Chondrocyte (in vitro differentiated cells): Measurements from ENCODE around the gene RIOK1. TPM values are rescaled to one million over a fixed set of nuclear protein-coding genes. Genes with fewer than 3 reads are reported as not detected.

Source experiments
- DNase-seq: peaks from one replicate; pipeline ENCODE4 v3.0.0; 2021; ENCODE audit warnings: mixed read lengths, low spot score
- H3K27ac Mint-ChIP-seq: one replicate; pipeline ENCODE4 v1.8.0; 2021; ENCODE audit warnings: mild to moderate bottlenecking, moderate library complexity, mixed read lengths; ENCODE audit not compliant: unreplicated experiment
- H3K27me3 Mint-ChIP-seq: 2 replicates; pipeline ENCODE4 v1.8.0; 2021; ENCODE audit warnings: low read depth, mixed read lengths
- H3K36me3 Mint-ChIP-seq: 2 replicates; pipeline ENCODE4 v1.8.0; 2021; ENCODE audit warnings: low read depth, mixed read lengths
- H3K4me1 Mint-ChIP-seq: 2 replicates; pipeline ENCODE4 v1.8.0; 2021; ENCODE audit warnings: low read depth, mild to moderate bottlenecking, mixed read lengths
- H3K4me3 Mint-ChIP-seq: one replicate; pipeline ENCODE4 v1.8.0; 2021; ENCODE audit warnings: mild to moderate bottlenecking, moderate library complexity, mixed read lengths; ENCODE audit not compliant: unreplicated experiment
- H3K9me3 Mint-ChIP-seq: 2 replicates; pipeline ENCODE4 v1.8.0; 2021; ENCODE audit warnings: low read depth, mixed read lengths
- total RNA-seq: library from RNA; stranded (reverse); gene quantifications from 3 replicates; pipeline ENCODE4 v1.2.1, GENCODE V29; 2021
- TF ChIP-seq, protein P1 (sequence below): fragments of 200-600 bp; sonication (generic); IDR thresholded peaks from 2 replicates; pipeline ENCODE4 v1.5.0; 2021; ENCODE audit warnings: antibody characterized with exemption, mild to moderate bottlenecking, moderate library complexity

The RIOK1 gene
- total RNA-seq, 1 donor from 2014 or later: 14.4 TPM

DNA sequence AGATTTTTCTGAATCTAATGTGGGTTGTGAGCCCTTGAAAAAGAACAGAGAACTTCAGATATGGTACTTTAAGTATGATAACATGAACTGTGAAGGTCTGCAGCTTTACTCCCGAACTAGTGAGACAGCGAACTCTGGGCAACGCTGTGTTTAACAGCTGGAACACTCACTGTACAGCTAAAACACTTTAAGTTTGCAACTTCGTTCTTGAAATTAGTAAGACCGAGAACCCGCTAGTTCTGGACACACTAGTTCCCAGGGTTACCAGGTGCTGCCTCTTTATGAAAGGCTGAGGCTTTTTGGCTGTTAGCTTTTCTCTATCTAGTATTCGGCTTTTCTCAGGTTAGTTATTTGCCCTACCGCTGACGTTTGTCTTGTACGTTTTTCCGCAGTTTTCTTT, 52.9 kb downstream of the RIOK1 start:
- Mint-ChIP-seq H3K27me3 (no peaks in the 10 kb centered on the region), H3K4me3 (no peak overlapping the region), H3K27ac (no peak overlapping the region), H3K9me3 (no peaks in the 10 kb centered on the region), H3K36me3 (no peaks in the 10 kb centered on the region), H3K4me1 (peaks cover 47% of the 10 kb centered on the region)
- TF ChIP-seq, protein P1, sequence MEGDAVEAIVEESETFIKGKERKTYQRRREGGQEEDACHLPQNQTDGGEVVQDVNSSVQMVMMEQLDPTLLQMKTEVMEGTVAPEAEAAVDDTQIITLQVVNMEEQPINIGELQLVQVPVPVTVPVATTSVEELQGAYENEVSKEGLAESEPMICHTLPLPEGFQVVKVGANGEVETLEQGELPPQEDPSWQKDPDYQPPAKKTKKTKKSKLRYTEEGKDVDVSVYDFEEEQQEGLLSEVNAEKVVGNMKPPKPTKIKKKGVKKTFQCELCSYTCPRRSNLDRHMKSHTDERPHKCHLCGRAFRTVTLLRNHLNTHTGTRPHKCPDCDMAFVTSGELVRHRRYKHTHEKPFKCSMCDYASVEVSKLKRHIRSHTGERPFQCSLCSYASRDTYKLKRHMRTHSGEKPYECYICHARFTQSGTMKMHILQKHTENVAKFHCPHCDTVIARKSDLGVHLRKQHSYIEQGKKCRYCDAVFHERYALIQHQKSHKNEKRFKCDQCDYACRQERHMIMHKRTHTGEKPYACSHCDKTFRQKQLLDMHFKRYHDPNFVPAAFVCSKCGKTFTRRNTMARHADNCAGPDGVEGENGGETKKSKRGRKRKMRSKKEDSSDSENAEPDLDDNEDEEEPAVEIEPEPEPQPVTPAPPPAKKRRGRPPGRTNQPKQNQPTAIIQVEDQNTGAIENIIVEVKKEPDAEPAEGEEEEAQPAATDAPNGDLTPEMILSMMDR: no peak
- DNase-seq: no peak

GRCh38 chr6:7445101-7445500, 55.5 kb downstream of the RIOK1 start:
- no peak for DNase-seq
- H3K36me3 Mint-ChIP-seq: no peaks in the 10 kb centered on the region
- H3K27me3 Mint-ChIP-seq: no peaks in the 10 kb centered on the region
- H3K4me3 Mint-ChIP-seq: no peak overlapping the region
- H3K4me1 Mint-ChIP-seq: peaks cover 37% of the 10 kb centered on the region
- H3K27ac Mint-ChIP-seq: peak overlapping the region; percentile 9
- H3K9me3 Mint-ChIP-seq: no peaks in the 10 kb centered on the region
- TF ChIP-seq, protein P1: no peak

- Mint-ChIP-seq H3K9me3 (no peaks in the 10 kb centered on the region), H3K27me3 (no peaks in the 10 kb centered on the region), H3K36me3 (no peaks in the 10 kb centered on the region), H3K27ac (peak overlapping the region; percentile 9), H3K4me1 (peaks cover 32% of the 10 kb centered on the region), H3K4me3 (no peak overlapping the region)
- TF ChIP-seq, protein P1: no peak
- DNase-seq: peak; percentile 49
These were observed 56.4 kb downstream of the RIOK1 start for GRCh38 chr6:7445885-7446461.

DNA sequence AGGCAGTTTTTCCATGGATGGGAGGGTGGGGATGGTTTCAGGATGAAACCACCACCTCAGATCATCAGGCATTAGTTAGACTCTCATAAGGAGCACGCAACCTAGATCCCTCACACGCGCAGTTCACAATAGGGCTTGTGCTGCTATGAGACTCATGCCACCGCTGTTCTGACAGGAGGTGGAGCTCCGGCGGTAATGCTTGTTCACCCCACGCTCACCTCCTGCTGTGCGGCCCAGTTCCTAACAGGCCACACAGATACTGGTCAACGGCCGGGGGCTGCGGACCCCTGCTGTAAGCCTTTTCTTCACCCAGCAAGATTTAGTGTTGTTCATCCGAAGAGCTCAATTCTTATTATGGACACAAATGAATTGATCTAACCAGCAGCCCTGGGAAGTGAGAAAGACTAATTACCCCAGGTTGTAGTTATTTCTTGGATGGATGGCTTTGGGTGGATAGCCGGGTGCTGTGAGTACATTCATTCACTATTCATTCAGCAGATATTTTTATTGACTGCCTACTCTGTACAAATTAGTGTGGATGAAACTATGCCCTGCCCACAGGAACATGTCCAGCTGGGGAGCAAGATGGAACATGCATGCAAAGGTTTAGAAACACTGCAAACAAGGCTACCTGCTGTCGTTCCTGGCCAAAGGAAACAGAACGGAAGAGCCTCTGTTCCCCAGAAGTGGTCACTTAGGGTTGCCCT, 57.2 kb downstream of the RIOK1 start:
- Mint-ChIP-seq H3K4me3 (no peak overlapping the region), H3K4me1 (peaks cover 30% of the 10 kb centered on the region), H3K27ac (no peak overlapping the region), H3K36me3 (no peaks in the 10 kb centered on the region), H3K9me3 (no peaks in the 10 kb centered on the region), H3K27me3 (no peaks in the 10 kb centered on the region)
- no peak for DNase-seq
- TF ChIP-seq, protein P1: peak; percentile 27

DNA sequence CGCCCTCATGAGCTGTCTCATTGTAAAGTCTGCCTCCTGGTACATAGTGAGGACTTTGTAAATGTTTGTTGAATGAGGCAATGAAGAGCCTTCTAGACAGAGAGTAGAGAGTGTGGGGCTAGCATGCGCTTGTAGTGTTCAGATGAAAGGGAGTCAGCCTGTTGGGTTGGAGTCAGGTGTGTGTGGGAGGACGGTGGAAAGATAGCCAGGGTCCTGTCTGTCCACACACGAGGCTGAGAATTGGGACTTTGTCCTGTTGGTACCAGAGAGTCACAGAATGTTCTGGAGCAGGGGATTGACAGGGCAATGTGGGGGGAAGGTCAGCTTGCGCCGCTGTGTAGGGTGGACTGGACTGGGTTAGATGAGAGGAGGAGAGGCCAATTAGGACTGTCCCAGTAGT, 58.6 kb downstream of the RIOK1 start:
- no peak overlapping the region for H3K4me3 Mint-ChIP-seq
- no peak for DNase-seq
- TF ChIP-seq, protein P1: no peak
- peaks cover 30% of the 10 kb centered on the region for H3K4me1 Mint-ChIP-seq
- no peaks in the 10 kb centered on the region for H3K36me3 Mint-ChIP-seq
- no peaks in the 10 kb centered on the region for H3K9me3 Mint-ChIP-seq
- no peak overlapping the region for H3K27ac Mint-ChIP-seq
- H3K27me3 Mint-ChIP-seq: no peaks in the 10 kb centered on the region
